ENCODE results near the gene ASIP. TPM values are rescaled to one million over a fixed set of nuclear protein-coding genes. Genes with fewer than 3 reads are reported as not detected.

ASIP gene
- total and polyA plus RNA-seq, 2 of the 13 experiments (the other 11 are each of a cell fraction or from before 2014, with no cell fraction given), result not detected

- TF ChIP-seq NAIF1 (CRISPR knock-in tag; IDR thresholded peaks at IDR 0.05; ENCODE audit: borderline replicate concordance), result no peak
- TF ChIP-seq EHMT2 (IDR thresholded peaks at IDR 0.05; ENCODE audit: borderline replicate concordance, low read depth, low read length), result peak; percentile 61; the same call in 1 of the 2 replicates
- 0 out of 2 replicates have a peak, but pooled peaks have one; percentile 26 for TF ChIP-seq CBX5 (CRISPR knock-in tag; IDR thresholded peaks at IDR 0.05; ENCODE audit: borderline replicate concordance)
- no peak for TF ChIP-seq SIN3A (IDR thresholded peaks at IDR 0.05; ENCODE audit: borderline replicate concordance, low read depth, low read length)
- TF ChIP-seq MLLT10 (CRISPR knock-in tag; IDR thresholded peaks at IDR 0.05), result no peak
- 0 out of 2 replicates have a peak, but pooled peaks have one; percentile 30 for TF ChIP-seq ZKSCAN8 (CRISPR knock-in tag; IDR thresholded peaks at IDR 0.05; ENCODE audit: borderline replicate concordance)
- TF ChIP-seq ZNF572 (CRISPR knock-in tag; IDR thresholded peaks at IDR 0.05), result no peak
- no peak for TF ChIP-seq GZF1 (CRISPR knock-in tag; IDR thresholded peaks at IDR 0.05)
- TF ChIP-seq CCAR2 (optimal IDR thresholded peaks at IDR 0.05; ENCODE audit: low read depth, low read length), result no peak
- no peak for TF ChIP-seq NFE2 (CRISPR knock-in tag; IDR thresholded peaks at IDR 0.05)
- TF ChIP-seq MNT (IDR thresholded peaks at IDR 0.05), result no peak
- no peak for TF ChIP-seq SETDB1 (CRISPR knock-in tag; IDR thresholded peaks at IDR 0.05; ENCODE audit: borderline replicate concordance)
- no peak for TF ChIP-seq PAF1 (CRISPR knock-in tag; IDR thresholded peaks at IDR 0.05)
- no peak for TF ChIP-seq ZNF770 (CRISPR knock-in tag; IDR thresholded peaks at IDR 0.05)
- no peak for TF ChIP-seq HDAC6 (IDR thresholded peaks at IDR 0.05; ENCODE audit: low read depth, low read length)
- no peak for TF ChIP-seq TCF12 (IDR thresholded peaks at IDR 0.05)
- TF ChIP-seq TCF12 (CRISPR knock-in tag; IDR thresholded peaks at IDR 0.05), result no peak
- no peak for TF ChIP-seq ZNF101 (CRISPR knock-in tag; IDR thresholded peaks at IDR 0.05; ENCODE audit: borderline replicate concordance, low read depth)
- peak; percentile 39; the same call in 1 of the 2 replicates for TF ChIP-seq RAD21 (CRISPR knock-in tag; IDR thresholded peaks at IDR 0.05)
- no peak for TF ChIP-seq ETV5 (CRISPR knock-in tag; IDR thresholded peaks at IDR 0.05; ENCODE audit: borderline replicate concordance)
- no peak for TF ChIP-seq MXD3 (CRISPR knock-in tag; IDR thresholded peaks at IDR 0.05)
- TF ChIP-seq NFATC3 (CRISPR knock-in tag; IDR thresholded peaks at IDR 0.05), result no peak
- no peak for TF ChIP-seq ZNF451 (CRISPR knock-in tag; IDR thresholded peaks at IDR 0.05)
- no peak for TF ChIP-seq ZNF878 (CRISPR knock-in tag; IDR thresholded peaks at IDR 0.05)
- TF ChIP-seq ZNF558 (CRISPR knock-in tag; IDR thresholded peaks at IDR 0.05; ENCODE audit: borderline replicate concordance), result no peak
- no peak for TF ChIP-seq ZNF883 (CRISPR knock-in tag; IDR thresholded peaks at IDR 0.05; ENCODE audit: not compliant biosample characterization)
Measured at GRCh38 chr20:34254979-34255378, 13.8 kb downstream of the ASIP start (continued).

All from HepG2 (cell line).